WTC11 (cell line): ENCODE measurements around the gene DARS1. TPM values are rescaled to one million over a fixed set of nuclear protein-coding genes. Genes with fewer than 3 reads are reported as not detected.

Experiments
- ATAC-seq: fragments of 200-7000 bp; cut with Tn5 transposase; 2 replicates; pipeline ENCODE4 v1.10.0; 2021; ENCODE audit warnings: mild to moderate bottlenecking, moderate library complexity
- CTCF ChIA-PET: fragments of 300-600 bp; sonication (Branson Sonifier 250); formaldehyde crosslinking; loops from one replicate; lab custom pipeline; 2021; ENCODE audit warnings: antibody characterized with exemption; lab: Charles Lee
- POLR2A ChIA-PET: fragments of 350-600 bp; sonication (Branson Sonifier 250); formaldehyde crosslinking; loops from one replicate; lab custom pipeline; 2021; ENCODE audit warnings: antibody characterized with exemption; lab: Charles Lee
- DNase-seq: peaks from one replicate; pipeline ENCODE4 v3.0.0; 2021; ENCODE audit warnings: low spot score
- H3K27ac Mint-ChIP-seq: 2 replicates; pipeline ENCODE4 v1.8.0; 2021; ENCODE audit warnings: mixed read lengths
- H3K27me3 Mint-ChIP-seq: 2 replicates; pipeline ENCODE4 v1.8.0; 2021; ENCODE audit warnings: low read depth, mild to moderate bottlenecking, moderate library complexity, mixed read lengths
- H3K36me3 Mint-ChIP-seq: 2 replicates; pipeline ENCODE4 v1.8.0; 2021; ENCODE audit warnings: mixed read lengths
- H3K4me1 Mint-ChIP-seq: 2 replicates; pipeline ENCODE4 v1.8.0; 2022; ENCODE audit warnings: mixed read lengths
- H3K4me3 Mint-ChIP-seq: 2 replicates; pipeline ENCODE4 v1.8.0; 2021; ENCODE audit warnings: mild to moderate bottlenecking, moderate library complexity, mixed read lengths
- H3K9me3 Mint-ChIP-seq: 2 replicates; pipeline ENCODE4 v1.8.0; 2021; ENCODE audit warnings: mixed read lengths
- AR ChIP-seq: fragments of 250-450 bp; sonication (Bioruptor Pico); IDR thresholded peaks from 2 replicates; pipeline ENCODE4 v1.9.0; 2021; ENCODE audit warnings: mild to moderate bottlenecking
- ATF3 ChIP-seq: sonication (generic); formaldehyde crosslinking; conservative IDR thresholded peaks from 2 replicates; pipeline ENCODE4 v1.8.1; 2022; ENCODE audit warnings: mild to moderate bottlenecking, missing genetic modification reagents
- CDX4 ChIP-seq: fragments of 250-450 bp; sonication (Bioruptor Pico); IDR thresholded peaks from 2 replicates; pipeline ENCODE4 v1.9.0; 2021; ENCODE audit warnings: moderate library complexity, mild to moderate bottlenecking, inconsistent platforms, borderline replicate concordance
- CREB1 ChIP-seq: sonication (generic); formaldehyde crosslinking; IDR thresholded peaks from 2 replicates; pipeline ENCODE4 v1.8.0; 2023; ENCODE audit warnings: mild to moderate bottlenecking, missing genetic modification reagents
- CREM ChIP-seq: sonication (generic); formaldehyde crosslinking; IDR thresholded peaks from 2 replicates; pipeline ENCODE4 v1.8.1; 2022; ENCODE audit warnings: mild to moderate bottlenecking, missing genetic modification reagents, moderate library complexity
- CTCF ChIP-seq: fragments of 200-600 bp; IDR thresholded peaks from 2 replicates; pipeline ENCODE4 v1.8.0; 2022; ENCODE audit warnings: antibody characterized with exemption
- E2F4 ChIP-seq: sonication (generic); formaldehyde crosslinking; IDR thresholded peaks from 2 replicates; pipeline ENCODE4 v1.8.1; 2022; ENCODE audit warnings: low read depth, mild to moderate bottlenecking, moderate library complexity, missing genetic modification reagents, borderline replicate concordance
- GABPB1 ChIP-seq: sonication (generic); formaldehyde crosslinking; IDR thresholded peaks from 2 replicates; pipeline ENCODE4 v1.8.1; 2023; ENCODE audit warnings: mild to moderate bottlenecking, missing genetic modification reagents
- KAT7 ChIP-seq: sonication (generic); formaldehyde crosslinking; IDR thresholded peaks from 2 replicates; pipeline ENCODE4 v1.8.1; 2023; ENCODE audit warnings: missing genetic modification reagents, mild to moderate bottlenecking, borderline replicate concordance
- MAX ChIP-seq: sonication (generic); formaldehyde crosslinking; IDR thresholded peaks from 2 replicates; pipeline ENCODE4 v1.8.0; 2022; ENCODE audit warnings: mild to moderate bottlenecking, missing genetic modification reagents
- MLX ChIP-seq: sonication (generic); formaldehyde crosslinking; IDR thresholded peaks from 2 replicates; pipeline ENCODE4 v1.8.1; 2023; ENCODE audit warnings: mild to moderate bottlenecking, missing genetic modification reagents, moderate library complexity
- PREB ChIP-seq: sonication (generic); formaldehyde crosslinking; IDR thresholded peaks from 2 replicates; pipeline ENCODE4 v1.8.1; 2022; ENCODE audit warnings: mild to moderate bottlenecking, missing genetic modification reagents, moderate library complexity, borderline replicate concordance
- RELA ChIP-seq: sonication (generic); formaldehyde crosslinking; IDR thresholded peaks from 2 replicates; pipeline ENCODE4 v1.8.1; 2022; ENCODE audit warnings: missing genetic modification reagents, mild to moderate bottlenecking, borderline replicate concordance
- SP1 ChIP-seq: sonication (generic); formaldehyde crosslinking; conservative IDR thresholded peaks from 2 replicates; pipeline ENCODE4 v1.8.1; 2022; ENCODE audit warnings: missing genetic modification reagents
- TP53 ChIP-seq: sonication (generic); formaldehyde crosslinking; IDR thresholded peaks from 2 replicates; pipeline ENCODE4 v1.8.1; 2023; ENCODE audit warnings: mild to moderate bottlenecking, missing genetic modification reagents
- ZBTB21 ChIP-seq: sonication (generic); formaldehyde crosslinking; IDR thresholded peaks from 2 replicates; pipeline ENCODE4 v1.8.1; 2023; ENCODE audit warnings: mild to moderate bottlenecking, missing genetic modification reagents, borderline replicate concordance
- ZNF423 ChIP-seq: fragments of 250-450 bp; sonication (Bioruptor Pico); IDR thresholded peaks from 2 replicates; pipeline ENCODE4 v2.1.2; 2022; ENCODE audit warnings: mild to moderate bottlenecking, moderate library complexity
- ZNF512 ChIP-seq: sonication (generic); formaldehyde crosslinking; IDR thresholded peaks from 2 replicates; pipeline ENCODE4 v1.8.1; 2022; ENCODE audit warnings: missing genetic modification reagents, borderline replicate concordance
- total RNA-seq: library from RNA; stranded (reverse); gene quantifications from 3 replicates; pipeline ENCODE4 v1.2.3, GENCODE V29; 2021

Gene DARS1
- total RNA-seq, 1 experiment from 2014 or later: 80.9 TPM

GRCh38 chr2:136017786-136018185 is 32.4 kb upstream of the DARS1 start (continued):
- TF ChIP-seq AR (CRISPR knock-in tag): no peak

- peaks cover 20% of the 10 kb centered on the region for H3K4me1 Mint-ChIP-seq
- no peak for ATAC-seq
- no peak overlapping the region for H3K27ac Mint-ChIP-seq
- DNase-seq: no peak
- H3K27me3 Mint-ChIP-seq: no peaks in the 10 kb centered on the region
- no peak for TF ChIP-seq AR (CRISPR knock-in tag)
- no peak for TF ChIP-seq CREM (CRISPR knock-in tag)
- no peak for TF ChIP-seq CTCF
- no peak for TF ChIP-seq ZBTB21 (CRISPR knock-in tag)
- no peak for TF ChIP-seq TP53 (CRISPR knock-in tag)
- TF ChIP-seq MAX (CRISPR knock-in tag): no peak
- TF ChIP-seq SP1 (CRISPR knock-in tag): no peak
- TF ChIP-seq RELA (CRISPR knock-in tag): no peak
- no peak for TF ChIP-seq CREB1
- TF ChIP-seq ZNF423: no peak
- TF ChIP-seq GABPB1: no peak
- no peak for TF ChIP-seq KAT7
- CTCF ChIA-PET: interaction anchor here (1.6 kb wide), 1 partner anchor 19 kb away, joined by 4 read pairs; no protein-coding TSS in a partner anchor
- H3K36me3 Mint-ChIP-seq: no peaks in the 10 kb centered on the region
- no peak overlapping the region for H3K4me3 Mint-ChIP-seq
- H3K9me3 Mint-ChIP-seq: no peaks in the 10 kb centered on the region
- POLR2A ChIA-PET: no interaction called here
These were observed 31.4 kb upstream of the DARS1 start for GRCh38 chr2:136016836-136017235.

GRCh38 chr2:136016427-136016826 is 31.0 kb upstream of the DARS1 start:
- no peak overlapping the region for H3K4me3 Mint-ChIP-seq
- ATAC-seq (no peak), DNase-seq (no peak)
- CTCF ChIA-PET: no interaction called here
- no peaks in the 10 kb centered on the region for H3K9me3 Mint-ChIP-seq
- peaks cover 20% of the 10 kb centered on the region for H3K4me1 Mint-ChIP-seq
- POLR2A ChIA-PET: interaction anchor here (1.0 kb wide), 1 partner anchor 8 kb away, joined by 3 read pairs; no protein-coding TSS in a partner anchor
- no peaks in the 10 kb centered on the region for H3K36me3 Mint-ChIP-seq
- H3K27ac Mint-ChIP-seq: no peak overlapping the region
- no peaks in the 10 kb centered on the region for H3K27me3 Mint-ChIP-seq
- TF ChIP-seq ATF3 (CRISPR knock-in tag): no peak
- no peak for TF ChIP-seq E2F4
- TF ChIP-seq PREB (CRISPR knock-in tag): no peak
- TF ChIP-seq CDX4 (CRISPR knock-in tag): no peak
- TF ChIP-seq MLX (CRISPR knock-in tag): no peak
- TF ChIP-seq ZNF512 (CRISPR knock-in tag): no peak
- TF ChIP-seq TP53 (CRISPR knock-in tag): no peak
